Fibroblast of upper back skin (primary cell): ENCODE data around the gene SHFL.

ENCODE experiments used
- DNase-seq: peaks from one replicate; pipeline ENCODE4 v3.0.0-alpha.2; 2013

The SHFL gene

DNA sequence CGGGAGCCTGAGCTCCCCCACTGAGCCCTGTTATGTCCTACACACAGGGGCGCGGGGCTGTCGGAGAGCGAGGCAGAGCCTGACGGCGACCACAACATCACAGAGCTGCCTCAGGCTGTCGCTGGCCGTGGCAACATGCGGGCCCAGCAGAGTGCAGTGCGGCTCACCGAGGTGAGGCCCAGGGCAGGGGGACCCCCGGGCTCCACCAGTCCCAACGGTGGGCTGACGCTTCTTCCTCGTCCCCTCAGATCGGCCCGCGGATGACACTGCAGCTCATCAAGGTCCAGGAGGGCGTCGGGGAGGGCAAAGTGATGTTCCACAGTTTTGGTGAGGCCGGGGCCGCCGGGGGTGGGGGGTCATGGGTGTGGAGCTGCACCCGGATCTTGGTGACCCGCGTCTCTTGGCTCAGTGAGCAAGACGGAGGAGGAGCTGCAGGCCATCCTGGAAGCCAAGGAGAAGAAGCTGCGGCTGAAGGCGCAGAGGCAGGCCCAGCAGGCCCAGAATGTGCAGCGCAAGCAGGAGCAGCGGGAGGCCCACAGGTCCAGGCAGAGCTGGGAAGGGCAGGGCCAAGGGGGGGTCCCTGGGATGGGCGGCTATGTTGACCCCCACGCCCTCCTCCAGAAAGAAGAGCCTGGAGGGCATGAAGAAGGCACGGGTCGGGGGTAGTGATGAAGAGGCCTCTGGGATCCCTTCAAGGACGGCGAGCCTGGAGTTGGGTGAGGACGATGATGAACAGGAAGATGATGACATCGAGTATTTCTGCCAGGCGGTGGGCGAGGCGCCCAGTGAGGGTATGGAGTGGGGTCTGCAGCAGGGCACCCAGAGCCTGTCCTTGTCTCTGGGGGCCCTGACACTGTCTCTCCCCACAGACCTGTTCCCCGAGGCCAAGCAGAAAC is 24.2 kb downstream of the SHFL start:
- DNase-seq = no peak

GRCh38 chr19:10110972-10111317 is 24.8 kb downstream of the SHFL start:
- DNase-seq = no peak

DNA sequence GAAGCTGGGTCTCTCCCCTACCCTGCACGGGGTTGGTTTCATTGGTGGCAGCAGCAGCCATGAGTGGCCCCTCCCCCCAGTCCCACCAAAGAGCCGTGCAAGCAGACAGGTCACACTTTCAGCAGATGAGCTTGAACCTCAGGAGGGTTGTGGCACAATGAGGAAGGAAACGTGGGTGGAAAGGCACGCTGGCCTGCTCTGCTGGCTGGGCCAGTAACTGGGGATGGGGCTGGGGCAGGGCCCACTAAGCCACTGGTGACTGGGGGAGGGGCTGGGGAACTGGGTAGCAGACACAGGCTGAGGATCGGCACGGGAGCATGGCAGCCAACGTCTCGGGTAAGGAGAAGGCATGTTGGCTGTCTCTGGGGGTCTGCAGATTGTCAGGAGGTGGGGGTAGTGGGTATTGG is 25.3 kb downstream of the SHFL start, which contains the start of gene P2RY11:
Gene P2RY11 (plus strand): TSS at position 289 of the 407 bp plus-strand sequence. CDS start 29 bp downstream, at position 318.
- no peak for DNase-seq

DNA sequence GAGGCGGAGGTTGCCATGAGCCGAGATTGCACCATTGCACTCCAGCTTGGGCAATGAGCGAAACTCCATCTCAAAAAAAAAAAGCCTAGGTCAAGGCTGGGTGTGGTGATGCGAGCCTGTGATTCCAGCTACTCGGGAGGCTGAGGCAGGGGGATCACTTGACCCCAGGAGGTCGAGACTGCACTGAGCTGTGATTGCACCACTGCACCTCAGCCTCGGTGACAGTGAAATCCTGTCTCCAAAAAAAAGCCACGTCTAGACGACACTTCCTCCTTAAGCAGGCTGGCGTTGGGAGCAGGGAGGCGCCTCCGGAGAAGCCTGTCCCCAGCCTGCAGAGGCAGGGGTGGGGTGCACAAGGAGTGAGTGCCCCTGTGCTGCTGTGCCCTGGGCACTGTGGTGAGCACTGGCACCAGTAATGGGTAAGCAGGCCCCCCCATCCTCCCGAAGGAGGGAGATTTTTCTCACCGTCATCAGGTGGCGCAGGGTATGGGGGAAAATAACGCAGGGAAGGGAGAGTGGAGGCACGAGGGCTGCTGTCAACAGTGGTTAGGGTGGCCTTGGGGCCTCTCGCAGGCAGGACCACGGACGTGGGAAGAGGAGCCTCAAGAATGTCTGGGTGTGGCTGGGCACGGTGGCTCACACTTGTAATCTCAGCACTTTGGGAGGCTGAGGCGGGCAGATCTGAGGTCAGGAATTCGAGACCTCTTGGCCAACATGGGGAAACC is 26.1 kb downstream of the SHFL start:
- no peak for DNase-seq

DNA sequence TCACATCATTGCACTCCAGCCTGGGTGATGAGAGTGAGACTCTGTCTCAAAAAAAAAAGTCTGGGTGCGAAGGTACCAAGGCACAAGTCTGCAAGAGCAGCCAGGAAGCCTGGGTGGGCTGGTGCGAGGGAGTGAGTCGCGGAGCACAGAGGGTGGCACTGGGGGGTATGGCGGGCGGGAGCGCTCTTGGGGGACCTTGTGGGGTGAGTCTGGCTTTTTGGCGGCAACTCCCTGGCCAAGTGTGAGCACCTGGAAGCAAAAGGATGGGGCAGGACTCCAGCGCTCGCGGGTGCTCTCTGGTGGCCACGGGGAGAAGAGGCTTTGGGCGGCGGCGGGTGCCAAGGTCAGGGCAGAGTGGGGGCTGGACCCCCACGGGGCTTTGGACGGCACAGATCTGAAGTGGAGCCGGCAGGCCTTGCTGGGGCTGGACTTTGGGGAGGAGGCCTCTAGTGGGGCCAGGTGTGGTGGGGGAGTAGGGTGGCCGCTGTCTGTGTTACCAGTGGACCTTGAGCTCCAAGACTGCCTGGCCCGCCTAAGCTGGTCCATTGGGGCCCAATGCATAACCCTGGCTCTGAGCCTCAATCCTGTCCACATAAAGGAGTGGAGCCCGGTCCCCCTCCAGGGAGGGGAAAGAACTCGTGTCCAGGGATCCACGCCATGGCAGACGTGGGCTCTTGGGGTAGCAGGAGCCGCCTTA is 26.9 kb downstream of the SHFL start:
- peak; percentile 40 for DNase-seq

DNA sequence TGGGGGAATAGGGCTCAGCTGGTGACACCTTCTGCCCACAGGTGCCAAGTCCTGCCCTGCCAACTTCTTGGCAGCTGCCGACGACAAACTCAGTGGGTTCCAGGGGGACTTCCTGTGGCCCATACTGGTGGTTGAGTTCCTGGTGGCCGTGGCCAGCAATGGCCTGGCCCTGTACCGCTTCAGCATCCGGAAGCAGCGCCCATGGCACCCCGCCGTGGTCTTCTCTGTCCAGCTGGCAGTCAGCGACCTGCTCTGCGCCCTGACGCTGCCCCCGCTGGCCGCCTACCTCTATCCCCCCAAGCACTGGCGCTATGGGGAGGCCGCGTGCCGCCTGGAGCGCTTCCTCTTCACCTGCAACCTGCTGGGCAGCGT is 27.5 kb downstream of the SHFL start:
- no peak for DNase-seq

GRCh38 chr19:10113964-10114650 is 28.0 kb downstream of the SHFL start:
- DNase-seq = no peak

DNA sequence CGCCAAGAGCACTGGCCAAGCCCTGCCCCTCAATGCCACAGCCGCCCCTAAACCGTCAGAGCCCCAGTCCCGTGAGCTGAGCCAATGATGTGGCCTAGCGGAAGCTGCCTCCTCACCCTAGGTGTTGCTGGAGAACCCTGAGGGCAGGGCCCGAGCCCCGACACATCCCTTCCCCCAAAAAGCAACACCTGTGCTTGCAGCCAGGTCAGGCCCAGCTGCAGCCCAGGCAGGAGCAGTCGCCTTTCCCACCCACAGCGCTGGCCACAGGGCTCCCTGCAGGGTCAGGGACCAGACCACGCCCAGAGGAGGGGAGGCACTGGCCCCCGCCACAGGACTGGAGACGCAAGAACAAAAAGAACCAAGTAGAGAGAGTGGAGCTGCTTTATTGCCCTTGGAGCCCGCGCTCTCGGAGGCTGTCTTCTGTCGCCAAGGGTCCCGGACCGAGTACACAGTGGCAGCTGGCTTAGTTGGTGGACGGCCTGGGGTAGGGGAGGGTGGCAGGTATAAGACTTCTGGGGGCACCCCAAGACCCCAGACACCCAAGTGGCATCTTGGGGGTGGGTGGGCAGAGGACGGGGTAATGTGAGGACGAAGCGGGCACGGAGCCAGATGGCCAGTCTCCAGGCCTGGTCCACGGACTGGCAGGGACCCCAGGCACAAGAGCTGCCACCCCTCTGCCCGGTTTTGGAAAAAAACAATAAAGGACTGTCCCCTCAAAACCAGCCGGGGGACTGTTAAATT is 28.7 kb downstream of the SHFL start:
- DNase-seq = no peak

- no peak for DNase-seq
These were observed 29.4 kb downstream of the SHFL start for GRCh38 chr19:10115392-10116084.

GRCh38 chr19:10116085-10116865 is 30.2 kb downstream of the SHFL start:
- DNase-seq = no peak

DNA sequence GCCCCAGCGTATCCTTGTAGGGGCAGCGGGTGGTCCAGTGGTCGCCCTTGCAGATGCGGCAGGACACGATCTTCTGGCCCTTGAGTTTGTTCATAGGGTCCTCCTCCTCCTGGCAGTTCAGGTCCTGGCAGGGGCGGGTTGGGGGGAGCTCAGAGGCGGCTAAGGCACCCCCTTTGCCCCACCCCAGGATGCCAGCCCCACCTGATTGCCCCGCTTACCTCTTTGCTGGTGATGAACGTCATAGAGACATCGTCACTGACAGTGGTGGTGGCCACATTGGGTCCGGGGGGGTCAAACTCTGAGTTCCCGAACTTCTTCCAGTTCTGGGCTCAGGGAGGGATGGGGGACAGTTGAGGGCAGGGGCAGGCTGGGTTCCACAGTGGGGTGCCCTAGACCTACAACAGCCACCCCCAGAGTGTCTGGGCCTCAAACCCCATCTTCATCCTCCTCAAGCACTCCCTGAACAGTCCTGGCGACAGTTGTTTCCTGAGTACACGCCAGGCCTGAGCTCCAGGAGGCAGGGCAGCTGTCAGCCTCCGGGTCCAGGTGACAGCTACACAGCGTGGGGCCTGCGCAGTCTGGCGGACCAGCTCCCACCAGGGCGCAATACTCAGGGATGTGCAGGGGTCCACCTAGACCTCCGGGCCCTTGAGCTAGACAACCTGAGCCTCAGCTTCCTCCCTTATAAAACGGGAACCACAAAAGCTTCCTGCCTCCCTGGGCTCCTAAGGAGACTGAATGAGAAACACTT is 30.9 kb downstream of the SHFL start:
- DNase-seq = no peak

DNA sequence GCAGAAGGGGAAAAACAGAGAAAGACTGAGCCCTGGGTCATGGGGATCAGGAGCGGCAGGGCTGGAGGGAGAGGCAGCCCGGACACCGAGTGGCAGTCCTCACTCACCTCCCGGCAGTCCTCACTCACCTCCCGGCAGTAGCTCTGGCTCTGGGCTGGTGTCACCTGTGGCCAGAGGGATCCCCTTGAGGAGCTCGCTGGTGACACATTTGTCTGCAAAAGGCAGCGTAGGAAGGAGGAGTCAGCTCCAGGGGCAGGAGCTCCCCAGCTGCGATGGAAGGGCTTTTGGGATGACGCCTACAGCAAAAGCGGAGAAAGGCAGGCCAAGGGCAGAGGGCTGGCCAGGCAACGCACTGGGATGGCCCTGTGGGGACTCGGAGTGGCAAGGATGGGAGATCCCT is 32.8 kb downstream of the SHFL start:
- DNase-seq = no peak

DNA sequence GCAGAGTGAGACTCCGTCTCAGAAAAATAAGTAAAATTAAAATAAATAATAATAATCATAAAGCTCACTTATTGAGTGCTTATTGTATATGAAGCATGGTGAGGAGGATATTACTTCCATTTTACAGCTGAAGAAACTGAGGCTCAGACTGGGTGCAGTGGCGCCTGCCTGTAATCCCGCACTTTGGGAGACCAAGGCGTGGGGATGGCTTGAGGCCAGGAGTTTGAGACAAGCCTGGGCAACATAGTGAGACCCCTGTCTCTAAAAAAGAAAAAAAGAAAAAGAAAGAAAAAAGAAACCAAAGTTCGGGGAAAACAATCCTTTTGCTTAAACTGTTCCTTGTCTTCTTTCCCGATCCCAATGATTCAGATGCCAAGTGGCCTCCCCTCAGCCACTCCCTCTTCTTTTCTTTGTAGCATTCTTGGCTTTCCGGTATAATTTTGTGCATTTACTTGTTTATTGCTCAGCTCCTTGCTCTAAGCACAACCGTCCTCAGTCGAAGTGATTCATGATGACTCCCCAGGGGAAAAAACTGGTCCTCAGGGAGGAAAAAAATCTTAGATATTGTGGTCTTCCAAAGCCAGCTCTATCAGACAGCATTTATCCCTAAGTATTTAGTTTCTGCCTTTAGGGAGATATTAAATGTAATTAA is 34.5 kb downstream of the SHFL start:
- peak; percentile 80 for DNase-seq

- DNase-seq = peak; percentile 11
These were observed 35.9 kb downstream of the SHFL start for GRCh38 chr19:10122045-10122444.

DNA sequence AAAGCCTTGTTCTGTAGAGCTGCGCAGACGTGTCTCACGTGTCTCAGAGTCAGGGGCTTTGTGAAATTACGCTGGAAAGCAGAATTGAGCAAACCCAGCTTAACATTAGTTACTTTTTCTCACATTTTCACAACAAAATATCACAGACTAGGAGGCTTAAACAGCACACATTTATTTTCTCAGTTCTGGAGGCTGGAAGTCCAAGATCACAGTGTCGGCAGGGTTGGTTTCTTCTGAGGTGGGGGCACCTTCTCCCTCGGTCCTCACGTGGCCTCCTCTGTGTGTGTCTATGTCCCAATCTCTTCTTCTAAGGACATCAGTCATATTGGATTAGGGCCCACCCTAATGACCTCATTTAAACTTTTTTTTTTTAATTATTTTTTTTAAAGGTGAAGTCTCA is 38.3 kb downstream of the SHFL start:
- DNase-seq = no peak

- DNase-seq = no peak
These were observed 40.1 kb downstream of the SHFL start for GRCh38 chr19:10126213-10126639.

GRCh38 chr19:10132905-10133304 is 46.8 kb downstream of the SHFL start:
- DNase-seq = no peak

GRCh38 chr19:10133596-10133995 is 47.5 kb downstream of the SHFL start:
- no peak for DNase-seq

GRCh38 chr19:10134040-10134439 is 47.9 kb downstream of the SHFL start:
- DNase-seq = no peak
